ENCODE measurements around the gene LGI1. TPM values are rescaled to one million over a fixed set of nuclear protein-coding genes. Genes with fewer than 3 reads are reported as not detected.

LGI1 gene
- total RNA-seq, 1 experiment from 2014 or later, result 1.2 TPM

DNA sequence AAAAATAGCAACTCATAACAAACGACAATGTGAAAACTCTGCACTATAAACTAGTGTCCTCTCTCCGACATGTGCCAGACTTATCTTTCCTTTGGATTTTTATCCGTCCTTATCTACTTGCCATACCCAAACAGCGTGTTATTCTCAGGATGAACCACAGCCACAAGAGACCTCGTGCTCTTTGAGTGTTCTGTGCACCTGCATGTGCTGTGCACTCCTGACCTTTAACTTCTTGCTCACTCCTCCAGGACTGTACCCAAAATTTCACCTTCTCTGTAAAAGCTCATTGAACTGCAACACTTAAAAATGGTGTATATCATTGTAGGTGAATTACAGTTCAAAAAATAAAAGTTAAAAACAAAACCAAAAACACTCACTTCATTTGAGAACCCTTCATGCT is 78.0 kb downstream of the LGI1 start:
- no peak for DNase-seq
- no peak overlapping the region for H2AK5ac ChIP-seq (ENCODE audit: insufficient read length, low read length)
- H3K14ac ChIP-seq (ENCODE audit: insufficient read depth, low read length), result no peak overlapping the region
- H3K18ac ChIP-seq (ENCODE audit: insufficient read length, low read depth, low read length), result no peak overlapping the region
- no peak overlapping the region for H3K56ac ChIP-seq (ENCODE audit: insufficient read length, low read depth, low read length)
- Mint-ChIP-seq H3K36me3 (ENCODE audit: insufficient read depth in 1 of 3, low read depth in 3 of 3) (peaks cover 6 to 13% (median 11%) of the 10 kb centered on the region in 3 experiments; a peak in 6 of 7 replicates), H3K9me3 (peaks cover 27 to 28% of the 10 kb centered on the region in 2 experiments), H3K27me3 (ENCODE audit: low read depth) (peaks cover 100% of the 10 kb centered on the region), H3K4me3 (no peak overlapping the region), H3K4me1 (no peaks in the 10 kb centered on the region), H3K27ac (no peak overlapping the region)
- TF ChIP-seq, protein P1, sequence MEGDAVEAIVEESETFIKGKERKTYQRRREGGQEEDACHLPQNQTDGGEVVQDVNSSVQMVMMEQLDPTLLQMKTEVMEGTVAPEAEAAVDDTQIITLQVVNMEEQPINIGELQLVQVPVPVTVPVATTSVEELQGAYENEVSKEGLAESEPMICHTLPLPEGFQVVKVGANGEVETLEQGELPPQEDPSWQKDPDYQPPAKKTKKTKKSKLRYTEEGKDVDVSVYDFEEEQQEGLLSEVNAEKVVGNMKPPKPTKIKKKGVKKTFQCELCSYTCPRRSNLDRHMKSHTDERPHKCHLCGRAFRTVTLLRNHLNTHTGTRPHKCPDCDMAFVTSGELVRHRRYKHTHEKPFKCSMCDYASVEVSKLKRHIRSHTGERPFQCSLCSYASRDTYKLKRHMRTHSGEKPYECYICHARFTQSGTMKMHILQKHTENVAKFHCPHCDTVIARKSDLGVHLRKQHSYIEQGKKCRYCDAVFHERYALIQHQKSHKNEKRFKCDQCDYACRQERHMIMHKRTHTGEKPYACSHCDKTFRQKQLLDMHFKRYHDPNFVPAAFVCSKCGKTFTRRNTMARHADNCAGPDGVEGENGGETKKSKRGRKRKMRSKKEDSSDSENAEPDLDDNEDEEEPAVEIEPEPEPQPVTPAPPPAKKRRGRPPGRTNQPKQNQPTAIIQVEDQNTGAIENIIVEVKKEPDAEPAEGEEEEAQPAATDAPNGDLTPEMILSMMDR (conservative IDR thresholded peaks at IDR 0.05), result no peak
- peaks cover 57% of the 10 kb centered on the region for H3K27me3 ChIP-seq (ENCODE audit: insufficient read depth, low read length)
- no peaks in the 10 kb centered on the region for H3K79me1 ChIP-seq (ENCODE audit: insufficient read depth, low read depth, low read length, poor library complexity, severe bottlenecking)
- no peak overlapping the region for H3K9ac ChIP-seq (ENCODE audit: extremely low read depth, insufficient read length, low read length)
- H3K4ac ChIP-seq (ENCODE audit: low read depth, low read length), result no peak overlapping the region
- no peak overlapping the region for H3T11ph ChIP-seq (ENCODE audit: low read length)
- no peak overlapping the region for H2BK12ac ChIP-seq (ENCODE audit: insufficient read length, low read depth, low read length)
- no peak overlapping the region for H4K91ac ChIP-seq (ENCODE audit: insufficient read length, low read depth, low read length)
- H4K20me1 ChIP-seq (ENCODE audit: control insufficient read depth, insufficient read depth, insufficient read length), result no peaks in the 10 kb centered on the region
- H3K9me3 ChIP-seq (ENCODE audit: control insufficient read depth, low read depth, low read length), result peaks cover 6% of the 10 kb centered on the region
- H3K23ac ChIP-seq (ENCODE audit: insufficient read length, low read depth, low read length), result no peak overlapping the region
- no peak overlapping the region for H2BK15ac ChIP-seq (ENCODE audit: low read depth, low read length)
- H3K23me2 ChIP-seq (ENCODE audit: insufficient read length, low read depth, low read length, poor library complexity, severe bottlenecking), result no peaks in the 10 kb centered on the region
- WGBS (ENCODE audit: extremely low coverage, insufficient read length, low lambda C conversion rate), result no CpG with 5 or more reads among the region's 5 CpGs
- no peak overlapping the region for H2BK120ac ChIP-seq (ENCODE audit: low read depth, low read length, poor library complexity, severe bottlenecking)
- H3K4me2 ChIP-seq (ENCODE audit: insufficient read depth, insufficient read length, low read length), result no peak overlapping the region
- no peak overlapping the region for H2BK5ac ChIP-seq (ENCODE audit: insufficient read length, low read length)
- H3K79me2 ChIP-seq (ENCODE audit: insufficient read depth, low read length), result no peaks in the 10 kb centered on the region
- no peak overlapping the region for H2BK20ac ChIP-seq (ENCODE audit: low read depth, low read length, poor library complexity, severe bottlenecking)
- H3K27ac ChIP-seq (ENCODE audit: insufficient read length, low read depth, low read length), result no peak overlapping the region
- H2AFZ ChIP-seq (ENCODE audit: low read length), result no peak overlapping the region
- no peaks in the 10 kb centered on the region for H3K4me1 ChIP-seq (ENCODE audit: insufficient read depth, low read length)
- no peak overlapping the region for H4K5ac ChIP-seq (ENCODE audit: insufficient read length, low read depth, low read length)
- no peak overlapping the region for H4K8ac ChIP-seq (replicated peaks; ENCODE audit: insufficient read length, low read depth, low read length)
